Neural progenitor cell (in vitro differentiated cells): ENCODE measurements around the gene ROR2. TPM values are rescaled to one million over a fixed set of nuclear protein-coding genes. Genes with fewer than 3 reads are reported as not detected.

Experiments used
- DNase-seq: peaks from one replicate; pipeline ENCODE4 v3.0.0-alpha.2; 2016; ENCODE audit warnings: low spot score
- H2AFZ ChIP-seq: fragments of 200-600 bp; sonication (generic); replicated peaks from 2 replicates; pipeline ENCODE4 v1.6.1; 2016; ENCODE audit warnings: antibody characterized with exemption
- H3F3A ChIP-seq: fragments of 200-600 bp; sonication (generic); 2 replicates; pipeline ENCODE4 v1.6.1; 2016; ENCODE audit warnings: antibody characterized with exemption, low read depth
- H3K27ac ChIP-seq: fragments of 200-600 bp; sonication (generic); 2 replicates; pipeline ENCODE4 v1.5.1; 2016; ENCODE audit warnings: mild to moderate bottlenecking
- H3K27me3 ChIP-seq: fragments of 200-600 bp; sonication (generic); 2 replicates; pipeline ENCODE4 v1.6.1; 2016; ENCODE audit warnings: mild to moderate bottlenecking, moderate library complexity
- H3K36me3 ChIP-seq: fragments of 200-600 bp; sonication (generic); 2 replicates; pipeline ENCODE4 v1.5.1; 2016
- H3K4me1 ChIP-seq: fragments of 200-600 bp; sonication (generic); 2 replicates; pipeline ENCODE4 v1.6.1; 2016; ENCODE audit warnings: mixed run types
- H3K4me2 ChIP-seq: fragments of 200-600 bp; sonication (generic); 2 replicates; pipeline ENCODE4 v1.6.1; 2016
- H3K4me3 ChIP-seq: fragments of 200-600 bp; sonication (generic); 2 replicates; pipeline ENCODE4 v1.5.1; 2016
- H3K79me2 ChIP-seq: fragments of 200-600 bp; sonication (generic); 2 replicates; pipeline ENCODE4 v1.6.1; 2016; ENCODE audit warnings: low read depth
- H3K9ac ChIP-seq: fragments of 200-600 bp; sonication (generic); 2 replicates; pipeline ENCODE4 v1.6.1; 2016
- H3K9me3 ChIP-seq: fragments of 200-600 bp; sonication (generic); 2 replicates; pipeline ENCODE4 v1.5.1; 2016; ENCODE audit warnings: low read depth
- H4K20me1 ChIP-seq: fragments of 200-600 bp; sonication (generic); 2 replicates; pipeline ENCODE4 v1.6.1; 2016; ENCODE audit warnings: low read depth
- H3K27ac Mint-ChIP-seq: 3 replicates; pipeline ENCODE4 v1.8.0; 2021; ENCODE audit warnings: mixed read lengths
- H3K27me3 Mint-ChIP-seq: 2 replicates; pipeline ENCODE4 v1.8.0; 2022; ENCODE audit warnings: low read depth, mild to moderate bottlenecking, inconsistent platforms, moderate library complexity, mixed read lengths; ENCODE audit not compliant: insufficient read depth
- H3K36me3 Mint-ChIP-seq: 3 replicates; pipeline ENCODE4 v1.8.0; 2021; ENCODE audit warnings: mixed read lengths
- H3K4me1 Mint-ChIP-seq: 3 replicates; pipeline ENCODE4 v1.8.0; 2021; ENCODE audit warnings: mixed read lengths
- H3K4me3 Mint-ChIP-seq: 3 replicates; pipeline ENCODE4 v1.8.0; 2021; ENCODE audit warnings: mild to moderate bottlenecking, moderate library complexity, mixed read lengths
- H3K9me3 Mint-ChIP-seq: 3 replicates; pipeline ENCODE4 v1.8.0; 2020; ENCODE audit warnings: mixed read lengths
- CTCF ChIP-seq: fragments of 200-600 bp; sonication (generic); IDR thresholded peaks from 2 replicates; pipeline ENCODE4 v1.5.1; 2017; ENCODE audit warnings: antibody characterized with exemption, mild to moderate bottlenecking
- EZH2 ChIP-seq: fragments of 200-600 bp; sonication (generic); IDR thresholded peaks from 2 replicates; pipeline ENCODE4 v1.6.1; 2017; ENCODE audit warnings: antibody characterized with exemption, mild to moderate bottlenecking, moderate library complexity
- EZH2phosphoT487 ChIP-seq: fragments of 200-600 bp; sonication (generic); IDR thresholded peaks from 2 replicates; pipeline ENCODE4 v1.6.1; 2017; ENCODE audit warnings: antibody characterized with exemption
- total RNA-seq: library from RNA; depleted of rRNA; stranded (reverse); fragments of >200 nt; gene quantifications from 2 replicates; pipeline ENCODE4 v1.2.3, GENCODE V29; 2015; ENCODE audit warnings: low replicate concordance

Gene ROR2
- total RNA-seq, 1 donor from 2014 or later = 20.1 TPM

GRCh38 chr9:91555132-91555531, 394.9 kb downstream of the ROR2 start:
- no peak overlapping the region for H3K27ac ChIP-seq
- peaks cover 7% of the 10 kb centered on the region for H3K9me3 Mint-ChIP-seq
- H2AFZ ChIP-seq = no peak overlapping the region
- no peaks in the 10 kb centered on the region for H3K27me3 Mint-ChIP-seq
- no peak for DNase-seq
- H3K4me3 Mint-ChIP-seq = no peak overlapping the region
- no peak overlapping the region for H3K9ac ChIP-seq
- H3K27ac Mint-ChIP-seq = no peak overlapping the region
- no peak for TF ChIP-seq EZH2phosphoT487
- TF ChIP-seq CTCF = no peak
- no peak for TF ChIP-seq EZH2
- H3K36me3 Mint-ChIP-seq = no peaks in the 10 kb centered on the region
- no peak overlapping the region for H3K4me3 ChIP-seq
- H4K20me1 ChIP-seq = no peaks in the 10 kb centered on the region
- H3K79me2 ChIP-seq = no peaks in the 10 kb centered on the region
- H3K27me3 ChIP-seq = no peaks in the 10 kb centered on the region
- H3K4me2 ChIP-seq = no peak overlapping the region
- H3F3A ChIP-seq = no peaks in the 10 kb centered on the region
- no peaks in the 10 kb centered on the region for H3K4me1 Mint-ChIP-seq
- H3K36me3 ChIP-seq = no peaks in the 10 kb centered on the region
- H3K4me1 ChIP-seq = no peaks in the 10 kb centered on the region
- no peaks in the 10 kb centered on the region for H3K9me3 ChIP-seq

- TF ChIP-seq CTCF = no peak
- TF ChIP-seq EZH2phosphoT487 = no peak
- TF ChIP-seq EZH2 = no peak
- Histone ChIP-seq H3K9me3 (no peaks in the 10 kb centered on the region), H3K27ac (no peak overlapping the region), H3K36me3 (no peaks in the 10 kb centered on the region), H3K4me3 (no peak overlapping the region), H3K9ac (no peak overlapping the region), H3K79me2 (no peaks in the 10 kb centered on the region), H2AFZ (no peak overlapping the region), H4K20me1 (no peaks in the 10 kb centered on the region), H3K4me1 (no peaks in the 10 kb centered on the region), H3K27me3 (no peaks in the 10 kb centered on the region), H3K4me2 (no peak overlapping the region), H3F3A (no peaks in the 10 kb centered on the region)
- Mint-ChIP-seq H3K4me1 (no peaks in the 10 kb centered on the region), H3K27ac (no peak overlapping the region), H3K9me3 (peaks cover 7% of the 10 kb centered on the region), H3K4me3 (no peak overlapping the region), H3K27me3 (no peaks in the 10 kb centered on the region), H3K36me3 (no peaks in the 10 kb centered on the region)
- no peak for DNase-seq
Measured at GRCh38 chr9:91549177-91549576, 400.9 kb downstream of the ROR2 start.

GRCh38 chr9:91547081-91547480, 402.9 kb downstream of the ROR2 start:
- no peak overlapping the region for H3K27ac Mint-ChIP-seq
- no peaks in the 10 kb centered on the region for H3K4me1 ChIP-seq
- no peak overlapping the region for H3K27ac ChIP-seq
- H2AFZ ChIP-seq = no peak overlapping the region
- no peak for DNase-seq
- H3K79me2 ChIP-seq = no peaks in the 10 kb centered on the region
- H3K4me3 Mint-ChIP-seq = no peak overlapping the region
- no peaks in the 10 kb centered on the region for H3K27me3 ChIP-seq
- H3K9me3 Mint-ChIP-seq = peaks cover 7% of the 10 kb centered on the region
- H3K4me2 ChIP-seq = no peak overlapping the region
- H3F3A ChIP-seq = no peaks in the 10 kb centered on the region
- H4K20me1 ChIP-seq = no peaks in the 10 kb centered on the region
- no peaks in the 10 kb centered on the region for H3K27me3 Mint-ChIP-seq
- H3K4me1 Mint-ChIP-seq = no peaks in the 10 kb centered on the region
- H3K9me3 ChIP-seq = no peaks in the 10 kb centered on the region
- no peaks in the 10 kb centered on the region for H3K36me3 Mint-ChIP-seq
- no peak overlapping the region for H3K9ac ChIP-seq
- H3K4me3 ChIP-seq = no peak overlapping the region
- TF ChIP-seq EZH2 (no peak), EZH2phosphoT487 (no peak), CTCF (no peak)
- H3K36me3 ChIP-seq = no peaks in the 10 kb centered on the region

- no peak for DNase-seq
- Histone ChIP-seq H3K79me2 (no peaks in the 10 kb centered on the region), H3K4me1 (no peaks in the 10 kb centered on the region), H2AFZ (no peak overlapping the region), H3K36me3 (no peaks in the 10 kb centered on the region), H3K4me2 (no peak overlapping the region), H3K9ac (no peak overlapping the region), H4K20me1 (no peaks in the 10 kb centered on the region), H3K9me3 (no peaks in the 10 kb centered on the region), H3K27ac (no peak overlapping the region), H3K4me3 (no peak overlapping the region), H3F3A (no peaks in the 10 kb centered on the region), H3K27me3 (no peaks in the 10 kb centered on the region)
- Mint-ChIP-seq H3K36me3 (no peaks in the 10 kb centered on the region), H3K4me3 (no peak overlapping the region), H3K27ac (no peak overlapping the region), H3K27me3 (no peaks in the 10 kb centered on the region), H3K9me3 (peaks cover 7% of the 10 kb centered on the region), H3K4me1 (no peaks in the 10 kb centered on the region)
- TF ChIP-seq EZH2 = no peak
- TF ChIP-seq CTCF = no peak
- no peak for TF ChIP-seq EZH2phosphoT487
Measured at GRCh38 chr9:91546574-91546973, 403.5 kb downstream of the ROR2 start.
